ENCODE data around the gene KCNAB1.

The KCNAB1 gene

DNA sequence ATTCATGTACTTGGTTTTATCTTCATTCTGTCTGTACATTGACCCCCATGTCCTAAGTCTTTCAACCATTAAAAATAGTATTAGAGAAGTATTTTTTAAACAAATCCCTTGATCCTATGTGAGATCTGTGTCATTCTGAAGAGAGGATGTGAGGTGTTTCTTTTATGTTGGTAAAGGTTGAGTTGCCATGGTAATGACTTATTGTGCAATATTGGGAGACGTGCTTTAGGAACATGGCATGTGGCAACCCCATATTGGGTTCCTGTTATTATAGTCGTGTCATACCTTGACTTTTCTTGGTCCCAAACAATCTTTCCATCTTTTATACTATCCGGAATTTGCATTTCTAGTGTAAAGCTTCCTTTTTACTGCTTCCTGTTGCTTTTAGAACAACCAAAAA, 203.1 kb downstream of the KCNAB1 start:
- H3F3A ChIP-seq (ENCODE audit: low read depth) = no peaks in the 10 kb centered on the region
- no peaks in the 10 kb centered on the region for H3K36me3 ChIP-seq (ENCODE audit: insufficient read depth, low read length)

DNA sequence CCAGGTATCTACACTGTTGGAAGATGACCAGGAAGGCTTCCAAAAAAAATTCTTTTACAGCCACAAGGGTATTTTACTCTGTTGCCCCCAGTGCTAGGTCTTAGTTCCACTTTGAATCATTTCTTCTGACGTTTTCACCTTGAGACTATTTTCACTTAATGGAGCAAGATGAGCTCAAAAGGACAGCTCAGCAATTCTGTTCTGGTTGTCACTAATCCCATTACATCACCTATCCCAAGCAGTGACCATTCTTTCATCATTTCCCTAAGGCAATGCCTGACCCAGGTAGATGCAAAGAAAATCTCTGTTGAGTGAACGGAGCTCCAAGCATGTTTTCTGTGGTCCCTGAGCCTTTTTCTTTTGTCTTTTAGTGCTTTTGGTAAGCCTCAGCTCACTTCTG, 210.0 kb downstream of the KCNAB1 start:
- Histone ChIP-seq H3K36me3 (ENCODE audit: insufficient read depth, low read length) (no peaks in the 10 kb centered on the region), H3K4me3 (ENCODE audit: low read length, poor library complexity, severe bottlenecking) (no peak overlapping the region), H3K9me3 (ENCODE audit: insufficient read depth, low read depth, low read length) (no peaks in the 10 kb centered on the region), H3K9ac (ENCODE audit: low read depth, low read length, poor library complexity, severe bottlenecking) (no peak overlapping the region), H3K27me3 (ENCODE audit: insufficient read depth, low read length, poor library complexity, severe bottlenecking) (no peaks in the 10 kb centered on the region), H3K79me2 (ENCODE audit: insufficient read depth, low read length) (no peaks in the 10 kb centered on the region), H3K9me2 (replicated peaks; ENCODE audit: low read depth, low read length) (no peaks in the 10 kb centered on the region), H3K4me2 (ENCODE audit: low read depth, low read length, poor library complexity, severe bottlenecking) (no peak overlapping the region), H2AFZ (ENCODE audit: low read length) (no peak overlapping the region), H3F3A (ENCODE audit: low read depth) (no peaks in the 10 kb centered on the region), H3K4me1 (ENCODE audit: insufficient read depth, low read length, poor library complexity, severe bottlenecking) (peaks cover 3% of the 10 kb centered on the region), H4K20me1 (ENCODE audit: insufficient read depth, low read length, poor library complexity, severe bottlenecking) (no peaks in the 10 kb centered on the region)
- TF ChIP-seq, protein P1, sequence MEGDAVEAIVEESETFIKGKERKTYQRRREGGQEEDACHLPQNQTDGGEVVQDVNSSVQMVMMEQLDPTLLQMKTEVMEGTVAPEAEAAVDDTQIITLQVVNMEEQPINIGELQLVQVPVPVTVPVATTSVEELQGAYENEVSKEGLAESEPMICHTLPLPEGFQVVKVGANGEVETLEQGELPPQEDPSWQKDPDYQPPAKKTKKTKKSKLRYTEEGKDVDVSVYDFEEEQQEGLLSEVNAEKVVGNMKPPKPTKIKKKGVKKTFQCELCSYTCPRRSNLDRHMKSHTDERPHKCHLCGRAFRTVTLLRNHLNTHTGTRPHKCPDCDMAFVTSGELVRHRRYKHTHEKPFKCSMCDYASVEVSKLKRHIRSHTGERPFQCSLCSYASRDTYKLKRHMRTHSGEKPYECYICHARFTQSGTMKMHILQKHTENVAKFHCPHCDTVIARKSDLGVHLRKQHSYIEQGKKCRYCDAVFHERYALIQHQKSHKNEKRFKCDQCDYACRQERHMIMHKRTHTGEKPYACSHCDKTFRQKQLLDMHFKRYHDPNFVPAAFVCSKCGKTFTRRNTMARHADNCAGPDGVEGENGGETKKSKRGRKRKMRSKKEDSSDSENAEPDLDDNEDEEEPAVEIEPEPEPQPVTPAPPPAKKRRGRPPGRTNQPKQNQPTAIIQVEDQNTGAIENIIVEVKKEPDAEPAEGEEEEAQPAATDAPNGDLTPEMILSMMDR (conservative IDR thresholded peaks at IDR 0.05; ENCODE audit: low read length) = no peak
- TF ChIP-seq EZH2phosphoT487 (IDR thresholded peaks at IDR 0.05; ENCODE audit: borderline replicate concordance) = no peak

More for the DNA sequence above, 203.1 kb downstream of the KCNAB1 start:
- no peak for TF ChIP-seq EZH2phosphoT487 (IDR thresholded peaks at IDR 0.05; ENCODE audit: borderline replicate concordance)
- H4K20me1 ChIP-seq (ENCODE audit: insufficient read depth, low read length, poor library complexity, severe bottlenecking) = no peaks in the 10 kb centered on the region
- no peak overlapping the region for H3K4me2 ChIP-seq (ENCODE audit: low read depth, low read length, poor library complexity, severe bottlenecking)
- H3K9ac ChIP-seq (ENCODE audit: low read depth, low read length, poor library complexity, severe bottlenecking) = no peak overlapping the region
- H3K27me3 ChIP-seq (ENCODE audit: insufficient read depth, low read length, poor library complexity, severe bottlenecking) = no peaks in the 10 kb centered on the region
- no peaks in the 10 kb centered on the region for H3K9me3 ChIP-seq (ENCODE audit: insufficient read depth, low read depth, low read length)
- no peaks in the 10 kb centered on the region for H3K9me2 ChIP-seq (replicated peaks; ENCODE audit: low read depth, low read length)
- no peak overlapping the region for H3K4me3 ChIP-seq (ENCODE audit: low read length, poor library complexity, severe bottlenecking)
- H3K79me2 ChIP-seq (ENCODE audit: insufficient read depth, low read length) = no peaks in the 10 kb centered on the region
- no peaks in the 10 kb centered on the region for H3K4me1 ChIP-seq (ENCODE audit: insufficient read depth, low read length, poor library complexity, severe bottlenecking)
- H2AFZ ChIP-seq (ENCODE audit: low read length) = no peak overlapping the region

DNA sequence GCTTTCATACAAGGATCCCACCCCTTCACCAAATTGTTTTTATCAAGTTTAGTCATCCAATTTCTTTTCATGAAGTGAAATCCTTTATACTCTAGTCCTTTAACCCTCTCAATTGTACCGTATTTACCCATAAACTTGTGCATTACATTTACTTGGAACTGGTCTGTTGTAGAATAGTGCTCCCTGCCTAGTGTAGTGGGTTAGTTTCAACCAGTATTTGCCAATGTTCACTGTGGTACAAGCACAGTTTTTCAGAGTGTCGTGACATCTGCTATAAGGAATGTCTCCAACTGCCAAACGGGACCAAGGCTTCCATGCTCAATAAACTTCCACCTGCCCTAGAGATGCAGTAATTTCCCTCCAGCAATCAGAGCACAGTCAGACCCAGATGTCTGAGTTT, 211.9 kb downstream of the KCNAB1 start:
- H3F3A ChIP-seq (ENCODE audit: low read depth) = no peaks in the 10 kb centered on the region
- no peaks in the 10 kb centered on the region for H3K27me3 ChIP-seq (ENCODE audit: insufficient read depth, low read length, poor library complexity, severe bottlenecking)
- H3K9me3 ChIP-seq (ENCODE audit: insufficient read depth, low read depth, low read length) = no peaks in the 10 kb centered on the region
- no peaks in the 10 kb centered on the region for H3K36me3 ChIP-seq (ENCODE audit: insufficient read depth, low read length)
- H3K79me2 ChIP-seq (ENCODE audit: insufficient read depth, low read length) = no peaks in the 10 kb centered on the region
- H3K4me3 ChIP-seq (ENCODE audit: low read length, poor library complexity, severe bottlenecking) = no peak overlapping the region
- no peak overlapping the region for H2AFZ ChIP-seq (ENCODE audit: low read length)
- H3K9ac ChIP-seq (ENCODE audit: low read depth, low read length, poor library complexity, severe bottlenecking) = no peak overlapping the region
- TF ChIP-seq, protein P1 (conservative IDR thresholded peaks at IDR 0.05; ENCODE audit: low read length) = no peak
- no peak for TF ChIP-seq EZH2phosphoT487 (IDR thresholded peaks at IDR 0.05; ENCODE audit: borderline replicate concordance)
- H3K9me2 ChIP-seq (replicated peaks; ENCODE audit: low read depth, low read length) = no peaks in the 10 kb centered on the region
- no peak overlapping the region for H3K4me2 ChIP-seq (ENCODE audit: low read depth, low read length, poor library complexity, severe bottlenecking)
- H4K20me1 ChIP-seq (ENCODE audit: insufficient read depth, low read length, poor library complexity, severe bottlenecking) = no peaks in the 10 kb centered on the region
- peaks cover 3% of the 10 kb centered on the region for H3K4me1 ChIP-seq (ENCODE audit: insufficient read depth, low read length, poor library complexity, severe bottlenecking)

DNA sequence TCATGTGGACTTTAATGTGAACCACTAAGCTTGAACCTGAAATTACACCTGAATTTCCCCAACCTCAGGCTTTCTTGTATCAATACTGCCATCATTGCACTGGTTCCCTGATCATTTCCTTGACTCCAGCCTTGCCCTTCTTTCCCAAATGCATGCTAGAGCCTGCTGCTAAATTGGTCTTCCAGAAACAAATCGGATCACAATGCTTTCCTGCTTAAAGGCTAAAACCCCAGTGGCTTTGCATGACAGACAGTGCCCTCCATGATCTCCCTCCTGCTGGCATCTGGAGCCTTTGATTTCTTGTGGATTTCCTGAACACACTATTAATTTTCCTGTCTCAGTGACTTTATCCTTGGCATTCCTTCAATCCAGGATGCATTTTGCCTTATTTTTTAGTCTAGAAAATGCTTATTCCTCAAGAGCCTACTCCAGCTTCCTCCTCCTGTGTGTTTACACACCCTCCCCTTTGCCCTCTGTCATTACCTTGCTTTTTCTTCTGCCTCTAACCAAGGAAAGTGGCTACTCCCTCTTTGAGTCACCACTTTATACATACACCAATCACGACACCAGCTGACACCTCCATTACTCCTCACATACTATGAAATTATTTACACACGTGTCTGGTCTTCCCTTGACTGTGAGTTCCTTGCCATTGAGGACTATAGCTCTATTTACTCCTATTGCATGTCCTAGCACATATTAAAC, 214.6 kb downstream of the KCNAB1 start:
- H3K4me1 ChIP-seq (ENCODE audit: insufficient read depth, low read length, poor library complexity, severe bottlenecking) = peaks cover 3% of the 10 kb centered on the region
- no peak overlapping the region for H3K9ac ChIP-seq (ENCODE audit: low read depth, low read length, poor library complexity, severe bottlenecking)
- no peaks in the 10 kb centered on the region for H3K36me3 ChIP-seq (ENCODE audit: insufficient read depth, low read length)
- H2AFZ ChIP-seq (ENCODE audit: low read length) = no peak overlapping the region
- no peak overlapping the region for H3K4me2 ChIP-seq (ENCODE audit: low read depth, low read length, poor library complexity, severe bottlenecking)
- H4K20me1 ChIP-seq (ENCODE audit: insufficient read depth, low read length, poor library complexity, severe bottlenecking) = no peaks in the 10 kb centered on the region
- no peaks in the 10 kb centered on the region for H3F3A ChIP-seq (ENCODE audit: low read depth)
- no peaks in the 10 kb centered on the region for H3K9me3 ChIP-seq (ENCODE audit: insufficient read depth, low read depth, low read length)
- no peaks in the 10 kb centered on the region for H3K79me2 ChIP-seq (ENCODE audit: insufficient read depth, low read length)
- no peak overlapping the region for H3K4me3 ChIP-seq (ENCODE audit: low read length, poor library complexity, severe bottlenecking)
- no peaks in the 10 kb centered on the region for H3K27me3 ChIP-seq (ENCODE audit: insufficient read depth, low read length, poor library complexity, severe bottlenecking)
- TF ChIP-seq, protein P1 (conservative IDR thresholded peaks at IDR 0.05; ENCODE audit: low read length) = no peak
- TF ChIP-seq EZH2phosphoT487 (IDR thresholded peaks at IDR 0.05; ENCODE audit: borderline replicate concordance) = no peak
- no peaks in the 10 kb centered on the region for H3K9me2 ChIP-seq (replicated peaks; ENCODE audit: low read depth, low read length)

Measured in Loucy (cell line).